Activated T-cell treated with anti-CD3 and anti-CD28 coated beads for 1 hour (primary cell): ENCODE results near the gene PYGB.
A peak's percentile ranks its signal among the peaks of the same experiment; 100 is the strongest.

Experiments
- DNase-seq: peaks from one replicate; pipeline ENCODE4 v3.0.0-alpha.2; 2020; ENCODE audit warnings: low read depth

The PYGB gene

GRCh38 chr20:25283221-25283951, 35.5 kb downstream of the PYGB start:
- DNase-seq, result no peak

GRCh38 chr20:25284131-25284601, 36.3 kb downstream of the PYGB start:
- no peak for DNase-seq

GRCh38 chr20:25285091-25285647, 37.3 kb downstream of the PYGB start:
- DNase-seq, result no peak

DNA sequence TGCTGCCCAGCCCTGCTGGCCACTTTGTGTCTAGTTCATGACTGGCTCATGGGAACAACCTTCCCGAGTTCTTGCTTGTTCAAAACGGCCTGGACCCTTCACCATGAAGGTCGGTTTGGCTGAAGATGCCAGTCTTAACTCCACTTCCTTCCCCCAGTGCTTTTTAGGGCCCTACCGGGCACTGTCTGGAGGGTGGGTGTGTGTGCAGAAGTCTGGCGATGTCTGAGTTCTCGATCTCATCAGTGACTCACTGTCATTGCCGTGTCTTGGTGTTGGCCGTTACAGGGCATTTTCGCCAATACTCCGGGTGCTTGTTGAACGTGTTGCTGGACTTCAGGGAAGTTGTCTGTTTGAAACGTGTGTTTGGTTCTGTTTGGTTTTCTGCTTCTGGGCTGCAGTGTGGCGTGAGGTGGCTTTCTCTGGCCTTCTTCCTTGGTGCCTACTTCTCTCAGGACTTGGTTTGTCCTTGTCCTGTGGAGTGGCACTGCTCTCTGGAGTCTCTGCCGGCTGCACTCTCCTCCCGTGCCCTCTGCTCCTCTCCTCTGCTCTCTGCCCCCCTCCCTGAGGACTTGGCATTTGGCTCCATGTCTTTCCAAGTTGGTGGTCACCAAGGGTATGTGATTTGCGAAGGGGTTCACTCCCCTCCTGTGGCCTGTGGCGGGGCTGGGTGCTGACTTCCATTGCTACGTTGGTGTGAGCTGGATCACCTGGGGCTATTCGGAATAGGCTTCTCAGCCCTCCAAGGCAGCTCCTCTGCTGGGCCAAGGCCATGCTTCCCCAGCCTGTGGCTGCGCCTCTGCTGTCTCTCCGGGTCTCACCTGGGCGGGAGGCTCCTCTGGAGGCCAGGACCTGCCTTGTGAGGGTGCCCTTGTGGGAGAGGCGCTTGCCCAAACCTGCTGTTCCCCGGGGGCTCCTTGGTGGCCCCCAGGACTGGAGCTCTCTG, 38.2 kb downstream of the PYGB start:
- DNase-seq, result no peak

DNA sequence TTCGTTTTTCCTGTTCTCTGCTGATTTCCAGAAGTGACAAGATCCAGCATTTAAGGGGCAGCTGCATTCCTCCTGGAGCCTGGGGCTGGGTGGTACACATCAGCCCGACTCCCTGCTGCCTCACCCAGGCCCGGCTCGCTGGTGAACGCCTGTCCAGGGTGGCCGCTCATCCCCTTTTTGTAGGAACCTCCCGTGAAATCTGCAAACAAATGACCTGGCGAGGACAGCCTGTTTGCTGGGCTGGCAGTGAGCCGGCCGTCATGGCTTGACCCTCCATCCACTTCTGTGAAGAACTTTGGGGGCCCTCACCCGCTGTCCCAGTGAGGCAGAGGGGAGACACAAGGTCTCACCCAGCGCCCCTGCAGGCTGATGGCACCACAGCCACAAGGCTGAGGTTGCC, 39.0 kb downstream of the PYGB start:
- no peak for DNase-seq

GRCh38 chr20:25287631-25288290, 39.9 kb downstream of the PYGB start:
- DNase-seq, result no peak

DNA sequence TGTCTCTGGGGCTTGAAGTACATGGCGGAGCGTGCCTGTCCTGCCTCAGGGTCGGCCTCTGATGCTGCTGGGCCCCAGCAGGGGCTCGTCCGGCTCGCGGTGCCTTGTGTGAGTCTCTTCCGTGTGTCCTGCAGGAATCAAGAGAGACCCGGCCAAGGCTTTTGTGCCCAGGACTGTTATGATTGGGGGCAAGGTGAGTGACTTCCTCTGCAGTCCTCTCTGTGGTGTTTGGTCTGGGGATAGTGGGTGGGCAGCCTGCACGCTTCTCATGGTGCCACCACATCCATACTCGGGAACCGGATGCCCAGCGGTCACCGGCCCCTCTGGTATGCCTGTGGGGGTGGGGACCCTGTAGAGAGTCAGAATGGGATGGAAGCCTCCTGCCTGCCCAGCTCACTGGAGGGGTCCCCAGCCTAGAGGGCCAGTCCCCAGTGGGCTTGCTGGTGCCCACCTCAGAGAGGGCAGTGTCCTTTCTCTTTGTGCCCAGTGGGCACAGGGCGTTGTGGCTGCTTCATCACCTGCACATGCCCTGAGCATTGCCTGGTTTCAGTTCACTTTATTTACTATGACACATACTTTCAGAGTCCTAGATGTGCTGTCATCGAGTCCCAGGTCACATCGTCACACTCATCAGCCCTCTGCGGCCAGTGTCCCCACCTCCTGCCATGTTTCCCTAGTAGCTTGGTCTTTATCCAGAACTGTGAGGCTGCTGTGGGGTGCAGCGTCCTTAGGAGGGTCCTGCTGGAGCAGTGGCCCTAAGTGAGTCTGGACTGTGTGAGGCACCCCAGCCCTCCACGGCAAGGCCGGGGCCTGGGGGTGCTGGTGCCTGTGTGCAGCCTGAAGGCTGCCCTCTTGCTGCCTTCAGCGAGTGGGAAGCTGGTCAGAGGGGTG, 40.7 kb downstream of the PYGB start:
- DNase-seq, result no peak

- DNase-seq, result no peak
These were observed 42.2 kb downstream of the PYGB start for GRCh38 chr20:25289886-25290597.

- no peak for DNase-seq
These were observed 43.0 kb downstream of the PYGB start for GRCh38 chr20:25290646-25291431.

DNA sequence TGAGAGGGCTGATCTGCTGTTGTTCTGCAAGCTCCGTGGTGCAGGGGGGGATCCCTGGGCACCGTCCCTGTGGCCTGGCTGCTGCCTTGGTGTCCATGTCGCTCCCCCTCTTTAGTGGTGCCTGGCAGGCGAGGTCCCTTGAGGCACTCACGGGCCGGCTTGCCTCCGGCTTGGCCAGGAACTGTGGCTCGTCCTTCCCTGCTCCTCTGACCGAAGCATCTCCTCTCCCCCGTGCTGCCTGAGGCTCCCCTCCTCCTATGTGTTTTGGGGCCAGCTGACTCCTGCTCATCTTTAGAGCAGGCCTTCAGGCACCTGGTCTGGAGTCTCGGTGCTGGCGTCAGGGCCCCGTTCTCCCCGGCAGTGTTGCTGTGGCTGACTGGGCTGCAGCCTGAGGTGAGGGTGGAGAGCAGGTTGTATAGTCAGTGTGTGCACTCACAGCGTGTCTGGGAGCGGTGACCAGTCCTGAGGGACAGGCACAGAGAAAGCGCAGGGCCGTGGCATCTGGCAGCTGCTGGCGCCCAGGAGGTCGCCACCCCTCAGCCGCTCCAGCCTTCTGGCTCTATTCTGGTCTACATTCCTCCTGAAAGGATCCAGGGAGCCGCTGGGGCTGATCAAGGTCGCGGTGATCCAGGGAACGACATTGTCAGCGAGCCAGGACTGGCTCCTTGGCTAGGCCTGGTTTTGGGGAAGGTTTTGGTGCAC, 43.7 kb downstream of the PYGB start:
- DNase-seq, result no peak

- no peak for DNase-seq
These were observed 44.4 kb downstream of the PYGB start for GRCh38 chr20:25292176-25292891.

DNA sequence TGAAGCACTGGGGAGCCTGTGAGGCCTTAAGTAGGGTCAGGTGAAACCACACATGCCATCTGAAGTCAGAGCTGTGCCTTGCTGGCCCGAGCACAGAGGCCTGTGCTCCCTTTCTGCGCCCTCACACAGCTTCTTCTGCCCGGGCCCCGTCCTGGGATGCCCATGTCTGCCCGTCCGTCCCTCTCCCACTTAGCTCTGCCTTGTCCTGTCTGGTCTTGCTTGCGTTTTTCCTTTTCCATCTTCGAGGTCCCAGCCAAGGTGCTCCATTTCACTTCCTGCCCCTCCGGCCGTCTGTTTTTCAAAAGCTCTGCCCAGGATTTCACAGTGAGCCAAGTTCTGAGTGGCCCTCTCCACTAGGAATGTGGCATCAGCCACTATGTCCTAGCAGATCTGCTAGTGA, 45.6 kb downstream of the PYGB start:
- DNase-seq, result no peak

- no peak for DNase-seq
These were observed 46.1 kb downstream of the PYGB start for GRCh38 chr20:25293910-25294458.

DNA sequence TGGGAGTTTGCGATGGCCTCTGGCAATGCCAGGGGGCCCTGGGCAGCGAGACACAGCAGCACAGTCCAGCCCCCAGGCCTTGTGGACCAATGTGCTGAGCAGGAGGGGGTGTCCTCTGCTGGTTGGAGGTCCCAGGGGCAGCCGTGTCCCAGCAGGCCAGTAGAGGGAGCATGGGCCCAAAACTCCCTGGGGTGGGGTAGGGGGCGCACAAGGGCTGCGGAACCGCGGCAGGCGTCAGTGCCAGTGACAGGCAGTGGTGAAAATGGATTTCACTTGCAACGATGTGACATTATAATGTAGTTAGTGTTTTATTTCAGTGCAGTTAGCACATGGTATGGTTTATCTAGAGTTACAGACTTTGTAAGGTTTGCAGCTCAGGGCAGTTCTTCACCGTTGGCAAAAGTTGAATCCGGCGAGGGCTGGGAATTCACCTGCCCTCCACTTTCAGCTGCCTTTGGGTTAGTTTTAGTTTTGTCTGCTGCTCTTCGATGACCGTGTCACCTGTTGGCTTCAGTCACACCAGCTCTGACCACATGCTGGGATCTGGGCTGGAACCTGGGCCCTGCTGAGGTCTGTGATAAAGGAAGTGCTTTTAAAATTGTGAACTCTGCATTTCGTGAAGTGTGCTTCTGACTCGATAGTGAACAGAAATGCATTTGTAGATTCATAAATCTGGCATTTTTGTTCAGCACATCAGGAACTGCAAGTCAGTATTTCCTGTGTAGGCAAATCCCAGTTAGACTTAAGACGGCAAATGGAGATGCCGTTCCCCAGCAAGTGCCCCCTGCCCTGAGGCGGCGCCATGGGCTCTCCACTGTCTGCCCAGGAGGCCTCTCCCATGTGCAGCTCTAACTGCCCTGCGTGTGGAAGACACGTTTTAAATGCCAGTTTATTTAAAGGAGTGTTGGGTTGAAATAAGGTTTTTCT, 46.8 kb downstream of the PYGB start:
- DNase-seq, result peak; percentile 48

DNA sequence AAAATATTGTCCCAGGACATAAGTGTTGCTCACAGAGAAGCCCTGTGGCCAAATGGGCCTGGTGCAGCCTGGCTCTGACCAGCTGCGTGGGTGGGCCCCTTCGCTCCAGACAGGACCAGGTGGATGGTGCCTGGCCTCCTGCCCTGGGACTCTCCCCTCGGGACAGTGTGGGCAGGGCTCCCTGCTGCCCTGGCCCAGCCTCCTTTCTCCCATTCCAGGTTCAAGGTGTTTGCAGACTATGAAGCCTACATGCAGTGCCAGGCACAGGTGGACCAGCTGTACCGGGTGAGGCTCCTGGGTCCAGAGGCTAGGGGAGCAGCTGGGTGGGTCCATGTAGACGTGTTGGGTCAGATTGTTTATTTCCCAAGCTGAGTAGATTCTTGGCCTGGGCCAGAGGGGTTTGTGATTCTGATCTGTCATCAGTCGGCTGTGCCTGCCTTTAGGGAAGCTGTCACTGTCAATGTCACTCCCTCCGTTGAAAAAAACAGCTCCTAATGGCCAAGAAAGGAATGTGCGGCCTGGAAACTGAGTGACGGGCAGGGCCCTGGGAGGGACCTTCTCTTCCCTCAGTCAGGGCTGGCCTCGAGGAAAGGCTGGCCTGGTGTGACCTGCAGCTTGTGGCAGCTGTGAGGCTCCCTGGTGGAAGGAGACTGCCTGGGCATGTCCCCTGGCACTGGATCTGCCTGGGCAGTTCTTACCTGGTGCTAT, 47.7 kb downstream of the PYGB start:
- no peak for DNase-seq
